ENCODE results near the gene SH3BGR.

The SH3BGR gene

DNA sequence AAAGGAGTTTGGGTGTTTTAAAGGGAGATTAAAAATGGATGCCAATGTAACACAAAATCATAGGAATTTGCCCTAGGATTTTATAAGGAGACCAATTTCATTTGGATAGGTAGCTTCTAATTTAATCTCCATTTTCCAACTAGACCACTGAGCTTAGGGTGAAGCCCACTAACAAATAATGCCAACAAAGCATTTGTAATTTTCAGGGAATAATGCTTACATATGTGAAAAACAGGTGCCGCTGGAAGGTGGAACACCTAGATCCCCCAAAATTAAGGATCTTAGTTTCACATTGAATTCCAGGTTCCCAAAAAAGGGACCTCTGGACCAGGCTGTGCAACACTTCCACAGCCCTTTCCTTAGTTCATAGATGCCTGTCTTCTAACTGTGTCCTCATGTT is 94.8 kb downstream of the SH3BGR start:
- no peak for DNase-seq (ENCODE audit: low read depth in 2 of 2)

DNA sequence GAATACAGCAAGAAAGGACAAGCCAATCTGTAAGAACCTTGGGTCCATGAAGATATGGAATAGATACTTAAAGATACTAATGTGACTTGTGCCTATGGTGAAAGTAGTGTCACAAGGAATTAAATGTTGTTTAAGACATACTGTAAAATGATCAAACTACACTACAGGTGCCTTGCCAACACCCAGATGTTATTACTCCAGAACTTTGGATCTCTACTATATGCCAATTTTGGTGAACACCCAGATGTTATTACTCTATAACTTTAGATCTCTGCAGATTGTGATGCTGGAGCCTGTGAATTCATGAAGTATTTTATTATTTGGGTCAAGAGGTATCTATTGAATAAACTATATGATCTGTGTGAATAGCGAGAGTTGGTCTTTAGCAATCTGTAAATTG is 101.1 kb downstream of the SH3BGR start:
- no peak for DNase-seq (ENCODE audit: low read depth in 2 of 2)

- no peak for DNase-seq (ENCODE audit: low read depth in 2 of 2)
Observed at GRCh38 chr21:39553331-39553730, 101.6 kb downstream of the SH3BGR start.

DNA sequence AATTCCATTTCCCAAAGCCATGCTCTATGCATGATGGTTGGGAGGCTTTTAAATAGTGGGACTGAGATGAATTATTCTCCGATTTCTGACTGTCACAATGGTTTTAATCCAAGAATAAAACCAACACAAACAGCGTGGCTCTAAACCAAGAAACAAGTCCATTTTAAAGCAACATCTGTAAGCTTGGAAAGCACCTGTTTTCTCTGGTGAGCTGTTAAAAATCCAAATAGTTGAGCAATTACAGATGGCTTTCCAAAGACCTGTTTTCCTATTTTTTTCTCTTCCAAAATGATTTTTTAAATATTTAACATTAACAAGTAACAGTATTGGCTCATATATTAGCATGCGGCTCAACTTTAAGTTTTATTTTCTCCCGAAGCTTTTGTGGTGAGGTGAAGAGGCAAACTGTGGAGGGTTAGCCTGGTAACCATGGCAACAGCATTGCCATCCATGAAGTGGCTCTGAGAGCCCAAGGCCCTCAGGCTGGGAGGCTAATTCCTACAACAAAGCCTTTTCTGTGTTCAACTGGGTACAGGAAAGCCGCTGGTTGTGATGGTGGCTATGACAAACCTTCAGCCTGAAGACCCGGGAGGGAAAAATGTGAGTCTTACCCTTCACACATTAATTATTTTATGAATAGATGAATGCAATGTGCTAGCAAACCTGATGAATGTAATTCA is 104.3 kb downstream of the SH3BGR start:
- no peak for DNase-seq (ENCODE audit: low read depth in 2 of 2)

- DNase-seq (ENCODE audit: low read depth in 2 of 2), result no peak
Observed at GRCh38 chr21:39559511-39559910, 107.7 kb downstream of the SH3BGR start.

DNA sequence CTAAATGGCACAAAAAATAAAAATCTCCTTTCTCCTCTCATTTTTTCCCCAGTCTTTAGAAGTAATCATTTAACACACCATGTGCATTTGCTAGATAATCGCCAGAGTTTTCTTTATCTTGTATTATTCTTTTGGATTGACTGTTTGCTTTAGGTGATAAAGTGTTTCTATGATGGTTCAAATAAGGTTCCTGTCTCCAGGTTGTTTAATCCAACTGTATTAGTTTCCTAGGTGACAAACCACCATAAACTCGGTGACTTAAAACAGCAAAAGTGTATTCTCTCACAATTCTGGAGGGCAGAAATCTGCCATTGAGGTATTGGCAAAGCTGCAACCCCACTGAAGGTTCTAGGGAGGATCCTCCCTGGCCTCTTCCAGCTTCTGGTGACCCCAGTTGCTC is 109.4 kb downstream of the SH3BGR start:
- DNase-seq (ENCODE audit: low read depth in 2 of 2), result no peak

DNA sequence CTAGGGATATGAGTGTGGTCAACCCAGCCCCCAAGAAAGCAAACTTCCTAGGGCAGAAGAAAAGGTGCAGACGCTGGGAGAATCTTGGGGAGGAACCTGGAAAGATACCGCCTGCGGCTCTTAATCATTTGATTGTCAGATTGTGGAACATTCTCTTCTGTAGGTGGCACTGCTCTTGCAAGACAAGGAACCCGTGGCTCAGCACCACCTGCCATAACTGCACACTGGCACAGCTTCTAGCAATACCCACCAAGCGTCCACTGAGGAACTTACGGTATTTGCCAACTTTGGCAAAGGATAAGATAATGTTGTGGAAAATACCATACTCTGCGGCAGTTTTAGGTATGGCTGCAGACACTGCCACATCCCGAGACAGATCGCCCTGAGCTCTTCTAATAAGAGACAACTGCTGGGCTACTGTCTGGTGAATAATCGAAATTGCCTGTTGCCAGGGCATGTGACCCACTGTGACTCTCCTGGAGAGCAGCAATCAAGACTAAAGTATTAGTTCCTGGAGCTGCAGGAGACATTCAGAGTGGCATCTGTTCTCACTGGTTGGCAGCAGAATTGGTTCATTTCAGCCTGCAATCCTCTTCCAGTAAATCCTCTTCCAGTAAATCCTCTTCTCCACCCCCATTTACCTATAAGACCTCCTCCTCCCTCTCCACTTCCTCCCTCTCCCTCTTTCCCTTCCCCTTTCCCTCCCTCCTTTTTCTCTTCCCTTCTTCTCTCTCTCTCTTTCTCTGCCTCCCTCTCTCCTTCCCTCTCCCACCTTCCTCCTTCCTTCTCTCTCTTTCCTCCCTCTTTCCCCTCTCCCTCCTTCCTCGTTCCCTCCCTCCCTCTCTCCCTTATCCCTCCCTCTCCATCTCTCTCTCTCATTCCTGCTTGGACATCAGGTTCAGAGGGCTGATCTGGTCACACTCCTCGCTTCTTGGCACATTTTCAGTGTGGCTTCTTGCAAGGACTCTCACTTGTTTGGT is 111.3 kb downstream of the SH3BGR start:
- DNase-seq (ENCODE audit: low read depth in 2 of 2), result no peak

DNA sequence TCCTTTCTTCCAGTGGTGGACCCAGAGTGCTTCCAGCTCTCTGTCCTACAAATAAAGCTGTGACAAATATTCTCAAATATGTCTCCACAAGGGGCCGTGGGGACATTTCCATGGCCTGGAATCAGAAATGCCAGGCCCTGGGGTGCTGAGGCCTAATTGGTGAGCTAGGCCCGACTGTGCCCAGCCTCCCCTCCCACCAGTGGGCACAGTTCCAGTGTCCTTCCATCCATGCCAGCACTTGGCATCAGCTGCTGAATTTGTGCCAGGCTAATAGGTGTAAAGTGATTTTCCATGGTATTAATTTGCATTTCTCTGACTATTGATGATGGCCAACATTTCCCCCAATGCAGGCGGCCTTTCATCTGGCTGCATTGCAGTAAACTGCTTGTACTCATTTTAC is 112.4 kb downstream of the SH3BGR start:
- DNase-seq (ENCODE audit: low read depth in 2 of 2), result no peak
